Neural cell (in vitro differentiated cells): ENCODE measurements around the gene MAMDC4.

Experiments
- MXI1 ChIP-seq: fragments of 450-650 bp; conservative IDR thresholded peaks from 2 replicates; pipeline ENCODE4 v1.6.1; 2014; ENCODE audit warnings: antibody characterized with exemption, mild to moderate bottlenecking; ENCODE audit not compliant: poor library complexity, severe bottlenecking
- POLR2AphosphoS5 ChIP-seq: IDR thresholded peaks from 2 replicates; pipeline ENCODE4 v1.6.1; 2012
- TF ChIP-seq, protein P1 (sequence below): fragments of 450-650 bp; IDR thresholded peaks from 2 replicates; pipeline ENCODE4 v1.5.1; 2014; ENCODE audit warnings: antibody characterized with exemption, mild to moderate bottlenecking, moderate library complexity; ENCODE audit not compliant: poor library complexity, severe bottlenecking

DNA sequence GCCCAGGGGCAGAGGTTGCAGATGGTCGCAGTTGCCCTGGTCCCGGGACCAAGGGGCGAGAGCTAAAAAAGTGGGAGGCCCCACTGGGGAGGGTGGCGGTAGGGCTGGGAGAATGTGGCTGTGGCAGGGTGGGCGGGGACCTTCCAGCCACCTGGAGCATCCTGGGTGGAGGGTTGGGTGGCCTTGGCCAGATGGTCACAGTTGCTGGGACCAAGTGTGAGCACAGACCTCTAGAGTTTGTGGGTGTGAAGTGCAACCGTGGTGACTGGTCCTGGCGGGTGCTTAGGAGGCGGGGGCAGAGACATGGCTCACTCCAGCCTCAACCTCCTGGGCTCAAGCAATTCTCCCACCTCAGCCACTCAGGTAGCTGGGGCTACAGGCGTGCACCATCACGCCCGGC is 28.5 kb downstream of the MAMDC4 start:
- TF ChIP-seq POLR2AphosphoS5 (no peak), MXI1 (no peak)
- TF ChIP-seq, protein P1, sequence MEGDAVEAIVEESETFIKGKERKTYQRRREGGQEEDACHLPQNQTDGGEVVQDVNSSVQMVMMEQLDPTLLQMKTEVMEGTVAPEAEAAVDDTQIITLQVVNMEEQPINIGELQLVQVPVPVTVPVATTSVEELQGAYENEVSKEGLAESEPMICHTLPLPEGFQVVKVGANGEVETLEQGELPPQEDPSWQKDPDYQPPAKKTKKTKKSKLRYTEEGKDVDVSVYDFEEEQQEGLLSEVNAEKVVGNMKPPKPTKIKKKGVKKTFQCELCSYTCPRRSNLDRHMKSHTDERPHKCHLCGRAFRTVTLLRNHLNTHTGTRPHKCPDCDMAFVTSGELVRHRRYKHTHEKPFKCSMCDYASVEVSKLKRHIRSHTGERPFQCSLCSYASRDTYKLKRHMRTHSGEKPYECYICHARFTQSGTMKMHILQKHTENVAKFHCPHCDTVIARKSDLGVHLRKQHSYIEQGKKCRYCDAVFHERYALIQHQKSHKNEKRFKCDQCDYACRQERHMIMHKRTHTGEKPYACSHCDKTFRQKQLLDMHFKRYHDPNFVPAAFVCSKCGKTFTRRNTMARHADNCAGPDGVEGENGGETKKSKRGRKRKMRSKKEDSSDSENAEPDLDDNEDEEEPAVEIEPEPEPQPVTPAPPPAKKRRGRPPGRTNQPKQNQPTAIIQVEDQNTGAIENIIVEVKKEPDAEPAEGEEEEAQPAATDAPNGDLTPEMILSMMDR = no peak
